ENCODE data around the gene TTYH1. TPM values are rescaled to one million over a fixed set of nuclear protein-coding genes. Genes with fewer than 3 reads are reported as not detected.
A peak's percentile ranks its signal among the peaks of the same experiment; 100 is the strongest.

Gene TTYH1
- total and polyA plus RNA-seq, 2 of the 4 experiments (the other 2 are of a cell fraction), result not detected

- H2BK20ac ChIP-seq (ENCODE audit: low read depth, low read length), result no peak overlapping the region
- H4K5ac ChIP-seq (ENCODE audit: low read depth, low read length), result no peak overlapping the region
- H2AK5ac ChIP-seq (ENCODE audit: low read depth, low read length), result no peak overlapping the region
- no peak overlapping the region for H2AFZ ChIP-seq (replicated peaks; ENCODE audit: low read length, poor library complexity)
- no peak overlapping the region for H3K23ac ChIP-seq (ENCODE audit: low read depth, low read length)
- H3K27ac ChIP-seq (ENCODE audit: insufficient read depth, low read length), result no peak overlapping the region
- ChIA-PET POLR2A (ENCODE audit: unreplicated experiment) (no interaction called here), CTCF (no interaction called here)
- 87% methylated on average over 15 of the region's 36 CpGs; no CpG with 5 or more reads in 1 of the 2 experiments for WGBS, 2 experiments (ENCODE audit: extremely low coverage in 2 of 2, insufficient read length in 1 of 2)
- no peak overlapping the region for H3K4me3 ChIP-seq (ENCODE audit: insufficient read depth, low read depth, low read length)
- DNase-seq (no peak), ATAC-seq (ENCODE audit: low read depth) (no peak)
- no peak overlapping the region for H4K8ac ChIP-seq (ENCODE audit: low read depth in 2 of 2, low read length in 2 of 2)
- no peaks in the 10 kb centered on the region for H3K36me3 ChIP-seq (ENCODE audit: control insufficient read depth, insufficient read depth, low read length)
- no peaks in the 10 kb centered on the region for H3K79me1 ChIP-seq (ENCODE audit: low read depth in 1 of 2, low read length in 2 of 2)
- no peak overlapping the region for H2BK120ac ChIP-seq (ENCODE audit: low read depth, low read length)
- H3K4ac ChIP-seq (ENCODE audit: low read depth, low read length), result no peak overlapping the region
- no peaks in the 10 kb centered on the region for H4K20me1 ChIP-seq (ENCODE audit: insufficient read depth, low read length)
- no peaks in the 10 kb centered on the region for H3K9me1 ChIP-seq (ENCODE audit: insufficient read depth, low read length)
- H3K4me1 ChIP-seq (ENCODE audit: control insufficient read depth, insufficient read depth, low read length), result no peaks in the 10 kb centered on the region
- no peak overlapping the region for H3K9ac ChIP-seq (ENCODE audit: low read depth, low read length)
- H2AK9ac ChIP-seq (replicated peaks; ENCODE audit: low read depth, low read length, poor library complexity), result peak overlapping the region; percentile 55
- no TSS peak for BruUV-seq (replicated peaks)
- in situ Hi-C loops (cut with MboI; ENCODE audit: low sequenced_read_pairs) (no loop called here), intact Hi-C loops (cut with micrococcal nuclease) (no loop called here), dilution Hi-C loops (cut with HindIII; ENCODE audit: low sequenced_read_pairs, unreplicated experiment) (no loop called here)
- H2BK5ac ChIP-seq (ENCODE audit: low read depth, low read length, poor library complexity, severe bottlenecking), result no peak overlapping the region
- no peak overlapping the region for H2BK15ac ChIP-seq (ENCODE audit: low read depth, low read length)
- H3K18ac ChIP-seq (ENCODE audit: low read depth, low read length), result no peak overlapping the region
- H3K9me3 ChIP-seq (ENCODE audit: control insufficient read depth, insufficient read depth, low read length), result no peaks in the 10 kb centered on the region
- H3K27me3 ChIP-seq (ENCODE audit: control insufficient read depth, insufficient read depth, low read length), result peaks cover 19% of the 10 kb centered on the region; the same call in 1 of the 2 replicates
- no peak overlapping the region for H3K4me2 ChIP-seq (ENCODE audit: low read depth, low read length)
- TF ChIP-seq SMC3 (IDR thresholded peaks at IDR 0.05; ENCODE audit: low read depth, low read length), result no peak
- TF ChIP-seq USF2 (IDR thresholded peaks at IDR 0.05; ENCODE audit: low read depth, low read length), result no peak
- TF ChIP-seq MAZ (IDR thresholded peaks at IDR 0.05; ENCODE audit: borderline replicate concordance, low read depth, low read length), result no peak
- no peak for TF ChIP-seq RFX5 (IDR thresholded peaks at IDR 0.05; ENCODE audit: low read depth, low read length)
- TF ChIP-seq CHD1 (IDR thresholded peaks at IDR 0.05; ENCODE audit: low read depth, low read length), result no peak
- TF ChIP-seq RAD21 (IDR thresholded peaks at IDR 0.05; ENCODE audit: low read length), result no peak
- no peak for TF ChIP-seq RCOR1 (IDR thresholded peaks at IDR 0.05; ENCODE audit: insufficient replicate concordance, low read length)
- no peak for TF ChIP-seq NFE2L2 (IDR thresholded peaks at IDR 0.05; ENCODE audit: low read depth, low read length)
- TF ChIP-seq CTCF (conservative IDR thresholded peaks at IDR 0.05; ENCODE audit: low read depth, low read length), result no peak
- TF ChIP-seq CEBPB (IDR thresholded peaks at IDR 0.05; ENCODE audit: low read depth, low read length), result no peak
- TF ChIP-seq FOS (IDR thresholded peaks at IDR 0.05; ENCODE audit: low read depth, low read length), result no peak
- TF ChIP-seq MXI1 (IDR thresholded peaks at IDR 0.05; ENCODE audit: borderline replicate concordance, low read depth, low read length), result no peak
- TF ChIP-seq MAFK (IDR thresholded peaks at IDR 0.05; ENCODE audit: low read depth, low read length), result no peak
- no peak for TF ChIP-seq POLR2A (IDR thresholded peaks at IDR 0.05; ENCODE audit: low read depth, low read length)
- TF ChIP-seq BHLHE40 (IDR thresholded peaks at IDR 0.05; ENCODE audit: low read depth, low read length), result no peak
- H3K14ac ChIP-seq (replicated peaks; ENCODE audit: low read depth, low read length), result no peak overlapping the region
- no peak overlapping the region for H3K56ac ChIP-seq (ENCODE audit: extremely low read depth, insufficient read depth, low read length)
- H4K91ac ChIP-seq (ENCODE audit: insufficient read depth, low read depth, low read length), result no peak overlapping the region
Observed at GRCh38 chr19:54424660-54425381, 9.6 kb downstream of the TTYH1 start.

Data from IMR-90 (cell line).